A549 treated with ZK216348 at 1 μM for 4 hours (cell line): ENCODE measurements around the gene ZNF345. TPM values are rescaled to one million over a fixed set of nuclear protein-coding genes. Genes with fewer than 3 reads are reported as not detected.

ENCODE experiments used
- total RNA-seq: library from RNA; stranded (reverse); fragments of 200-300 nt; extraction: Qiagen RNA extraction; gene quantifications from 5 replicates; pipeline ENCODE4 v1.2.3, GENCODE V29; 2022; ENCODE audit warnings: low read depth

The ZNF345 gene
- total RNA-seq = 0.04 to 0.24 TPM (median 0.15 TPM) in 4 of 5 replicates, not detected in the other

GRCh38 chr19:36850559-36851442 lies at the start of gene ZNF345:
ZNF345 (plus strand) TSS chr19:36850876; CDS start chr19:36876831, 25,955 bp downstream.

GRCh38 chr19:36837906-36838783 lies 12.5 kb upstream of the ZNF345 start, which contains the start of gene ZNF790:
ZNF790 (minus strand) TSS chr19:36838387; CDS start chr19:36825619, 12,768 bp downstream.

GRCh38 chr19:36915992-36916830 lies 65.5 kb downstream of the ZNF345 start, which contains the start of the genes ZNF568 and ZNF829:
ZNF568 (plus strand) TSS chr19:36916332; CDS start chr19:36922771, 6,439 bp downstream.
ZNF829 (minus strand) TSS chr19:36916291; CDS start chr19:36915167, 1,124 bp downstream.

Other genes with a start within 250 kb of the ZNF345 start
- gene ZNF382, start 245.6 kb upstream of the ZNF345 start, total RNA-seq = not detected in 5 replicates
- 6.9 to 10.6 TPM (median 8.4 TPM) in 5 replicates for gene ZNF461, start 184.0 kb upstream of the ZNF345 start, total RNA-seq
- gene ZNF567, start 163.3 kb upstream of the ZNF345 start, total RNA-seq = 8.5 to 14.0 TPM (median 9.3 TPM) in 5 replicates
- gene ZNF850, start 78.1 kb upstream of the ZNF345 start, total RNA-seq = 0.33 to 1.2 TPM (median 0.56 TPM) in 5 replicates
- gene ZNF790, start 12.5 kb upstream of the ZNF345 start, total RNA-seq = 0.17 to 0.57 TPM (median 0.19 TPM) in 5 replicates
- 0.42 to 0.52 TPM (median 0.45 TPM) in 5 replicates for gene ZNF829, start 65.4 kb downstream of the ZNF345 start, total RNA-seq
- 1.0 to 1.5 TPM (median 1.1 TPM) in 5 replicates for gene ZNF568, start 65.5 kb downstream of the ZNF345 start, total RNA-seq
- gene ZNF420, start 227.6 kb downstream of the ZNF345 start, total RNA-seq = 3.7 to 5.4 TPM (median 4.9 TPM) in 5 replicates